Measurements from ENCODE around the gene NTSR1. TPM values are rescaled to one million over a fixed set of nuclear protein-coding genes. Genes with fewer than 3 reads are reported as not detected.

The NTSR1 gene
- total RNA-seq, 3 donors from 2014 or later (not counting 1 experiment from before 2014, with no cell fraction given), result 0.11 to 0.45 TPM; not detected in 1

DNA sequence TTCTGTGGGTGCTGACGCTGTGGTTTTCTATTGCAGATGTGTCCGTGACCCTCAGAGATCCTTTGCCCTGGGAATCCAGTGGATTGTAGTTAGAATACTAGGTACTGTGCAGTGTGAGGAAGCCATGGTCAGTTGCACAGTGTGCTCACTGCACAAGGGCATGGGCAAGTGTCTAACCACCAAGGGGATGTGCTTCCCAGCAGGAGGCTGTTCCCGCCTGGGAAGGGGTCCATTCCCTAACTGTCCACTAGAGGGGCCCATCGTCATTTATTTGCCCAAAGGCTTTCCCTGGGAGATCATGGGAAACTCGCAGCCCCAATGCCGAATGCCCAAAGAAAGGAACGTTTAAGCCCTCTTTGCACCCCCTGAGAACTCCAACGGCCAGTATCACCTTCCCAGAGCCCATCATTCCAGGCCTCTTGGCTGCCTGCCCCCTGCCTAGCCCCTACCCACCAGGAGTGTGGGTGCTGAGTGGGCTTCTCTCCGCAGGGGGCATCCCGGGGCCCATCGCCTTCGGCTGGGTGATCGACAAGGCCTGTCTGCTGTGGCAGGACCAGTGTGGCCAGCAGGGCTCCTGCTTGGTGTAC is 40.1 kb upstream of the NTSR1 start:
- H3K9me3 ChIP-seq (ENCODE audit: control insufficient read depth, insufficient read depth, low read length), result no peaks in the 10 kb centered on the region
- no peaks in the 10 kb centered on the region for H3K27me3 ChIP-seq (ENCODE audit: control insufficient read depth, insufficient read depth, low read length)
- Mint-ChIP-seq H3K36me3 (no peaks in the 10 kb centered on the region), H3K27ac (no peak overlapping the region), H3K4me1 (no peaks in the 10 kb centered on the region), H3K9me3 (no peaks in the 10 kb centered on the region), H3K4me3 (no peak overlapping the region), H3K27me3 (ENCODE audit: low read depth in 2 of 2) (no peaks in the 10 kb centered on the region)
- intact Hi-C loops (cut with micrococcal nuclease), result loop anchor here (1.0 to 5.0 kb wide), 2 partner anchors 124 to 140 kb away; no protein-coding TSS in a partner anchor
- H3K27ac ChIP-seq (ENCODE audit: low read length), result no peak overlapping the region
- DNase-seq (peak; percentile 36 to 69), ATAC-seq (peak; percentile 48 to 70 (median 61))
- TF ChIP-seq, protein P1, sequence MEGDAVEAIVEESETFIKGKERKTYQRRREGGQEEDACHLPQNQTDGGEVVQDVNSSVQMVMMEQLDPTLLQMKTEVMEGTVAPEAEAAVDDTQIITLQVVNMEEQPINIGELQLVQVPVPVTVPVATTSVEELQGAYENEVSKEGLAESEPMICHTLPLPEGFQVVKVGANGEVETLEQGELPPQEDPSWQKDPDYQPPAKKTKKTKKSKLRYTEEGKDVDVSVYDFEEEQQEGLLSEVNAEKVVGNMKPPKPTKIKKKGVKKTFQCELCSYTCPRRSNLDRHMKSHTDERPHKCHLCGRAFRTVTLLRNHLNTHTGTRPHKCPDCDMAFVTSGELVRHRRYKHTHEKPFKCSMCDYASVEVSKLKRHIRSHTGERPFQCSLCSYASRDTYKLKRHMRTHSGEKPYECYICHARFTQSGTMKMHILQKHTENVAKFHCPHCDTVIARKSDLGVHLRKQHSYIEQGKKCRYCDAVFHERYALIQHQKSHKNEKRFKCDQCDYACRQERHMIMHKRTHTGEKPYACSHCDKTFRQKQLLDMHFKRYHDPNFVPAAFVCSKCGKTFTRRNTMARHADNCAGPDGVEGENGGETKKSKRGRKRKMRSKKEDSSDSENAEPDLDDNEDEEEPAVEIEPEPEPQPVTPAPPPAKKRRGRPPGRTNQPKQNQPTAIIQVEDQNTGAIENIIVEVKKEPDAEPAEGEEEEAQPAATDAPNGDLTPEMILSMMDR (IDR thresholded peaks at IDR 0.05), result peak; percentile 68
- H3K4me3 ChIP-seq (ENCODE audit: low read length), result no peak overlapping the region
- 82% methylated on average over 13 of the region's 13 CpGs for WGBS (ENCODE audit: insufficient coverage)
- H3K4me1 ChIP-seq (ENCODE audit: control insufficient read depth, insufficient read depth, low read length), result no peaks in the 10 kb centered on the region
- H3K36me3 ChIP-seq (ENCODE audit: control insufficient read depth, insufficient read depth, low read length), result no peaks in the 10 kb centered on the region

DNA sequence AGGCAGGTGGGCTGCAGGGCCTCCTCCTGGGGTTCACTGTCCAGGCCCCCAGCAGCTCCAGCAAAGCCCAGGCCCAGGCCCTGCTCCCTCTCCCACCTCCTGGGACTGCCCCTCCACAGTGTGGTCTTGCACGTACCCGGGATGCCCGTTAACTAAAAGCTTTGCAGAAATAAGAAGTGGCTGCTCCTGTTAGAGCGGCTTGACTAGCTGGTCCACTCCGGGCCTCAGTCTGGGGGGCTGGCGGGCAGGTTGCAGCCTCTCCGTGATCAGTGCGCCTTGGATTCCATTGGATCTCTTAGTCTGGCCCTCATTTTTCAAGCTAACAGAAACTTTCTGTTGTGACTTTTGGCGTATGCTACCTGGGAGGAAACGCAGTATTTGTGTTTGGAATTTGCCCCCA is 39.4 kb upstream of the NTSR1 start:
- WGBS (ENCODE audit: insufficient coverage), result 97% methylated on average over 10 of the region's 10 CpGs
- intact Hi-C loops (cut with micrococcal nuclease), result loop anchor here (5.0 kb wide), 1 partner anchor 123 kb away; no protein-coding TSS in a partner anchor
- TF ChIP-seq, protein P1 (IDR thresholded peaks at IDR 0.05), result no peak
- H3K27me3 ChIP-seq (ENCODE audit: control insufficient read depth, insufficient read depth, low read length), result no peaks in the 10 kb centered on the region
- H3K4me3 ChIP-seq (ENCODE audit: low read length), result no peak overlapping the region
- H3K9me3 ChIP-seq (ENCODE audit: control insufficient read depth, insufficient read depth, low read length), result no peaks in the 10 kb centered on the region
- Mint-ChIP-seq H3K4me1 (no peaks in the 10 kb centered on the region), H3K27ac (no peak overlapping the region), H3K27me3 (ENCODE audit: low read depth in 2 of 2) (no peaks in the 10 kb centered on the region), H3K36me3 (no peaks in the 10 kb centered on the region), H3K4me3 (no peak overlapping the region), H3K9me3 (no peaks in the 10 kb centered on the region)
- no peak for DNase-seq
- H3K4me1 ChIP-seq (ENCODE audit: control insufficient read depth, insufficient read depth, low read length), result no peaks in the 10 kb centered on the region
- no peaks in the 10 kb centered on the region for H3K36me3 ChIP-seq (ENCODE audit: control insufficient read depth, insufficient read depth, low read length)
- no peak for ATAC-seq
- no peak overlapping the region for H3K27ac ChIP-seq (ENCODE audit: low read length)

DNA sequence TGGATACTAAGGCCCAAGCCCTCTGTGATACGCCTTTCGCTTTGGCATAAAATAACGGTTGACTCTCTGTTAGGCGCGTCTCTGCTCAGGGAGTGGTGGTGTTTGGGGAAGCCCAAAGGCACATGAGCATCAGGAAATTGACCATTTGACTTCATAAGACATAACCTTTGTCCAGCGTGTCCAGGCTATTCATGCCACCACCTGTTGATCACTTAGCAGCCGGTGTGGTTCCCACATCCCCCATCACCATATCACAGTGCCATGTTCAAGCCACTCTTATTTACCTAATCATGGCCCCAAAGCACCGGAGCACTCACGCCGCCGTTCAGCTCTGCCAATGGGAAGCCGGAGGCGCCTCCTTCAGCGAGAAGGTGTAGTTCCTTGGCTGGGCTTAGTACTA is 38.5 kb upstream of the NTSR1 start:
- Histone ChIP-seq H3K27me3 (ENCODE audit: control insufficient read depth, insufficient read depth, low read length) (no peaks in the 10 kb centered on the region), H3K4me1 (ENCODE audit: control insufficient read depth, insufficient read depth, low read length) (peaks cover 7% of the 10 kb centered on the region), H3K9me3 (ENCODE audit: control insufficient read depth, insufficient read depth, low read length) (no peaks in the 10 kb centered on the region), H3K4me3 (ENCODE audit: low read length) (no peak overlapping the region), H3K36me3 (ENCODE audit: control insufficient read depth, insufficient read depth, low read length) (no peaks in the 10 kb centered on the region), H3K27ac (ENCODE audit: low read length) (no peak overlapping the region)
- Mint-ChIP-seq H3K27me3 (ENCODE audit: low read depth in 2 of 2) (no peaks in the 10 kb centered on the region), H3K9me3 (no peaks in the 10 kb centered on the region), H3K36me3 (no peaks in the 10 kb centered on the region), H3K4me3 (no peak overlapping the region), H3K27ac (no peak overlapping the region), H3K4me1 (no peaks in the 10 kb centered on the region)
- DNase-seq (no peak), ATAC-seq (no peak)
- TF ChIP-seq, protein P1 (IDR thresholded peaks at IDR 0.05), result no peak
- intact Hi-C loops (cut with micrococcal nuclease), result no loop called here
- WGBS (ENCODE audit: insufficient coverage), result 95% methylated on average over 14 of the region's 14 CpGs

DNA sequence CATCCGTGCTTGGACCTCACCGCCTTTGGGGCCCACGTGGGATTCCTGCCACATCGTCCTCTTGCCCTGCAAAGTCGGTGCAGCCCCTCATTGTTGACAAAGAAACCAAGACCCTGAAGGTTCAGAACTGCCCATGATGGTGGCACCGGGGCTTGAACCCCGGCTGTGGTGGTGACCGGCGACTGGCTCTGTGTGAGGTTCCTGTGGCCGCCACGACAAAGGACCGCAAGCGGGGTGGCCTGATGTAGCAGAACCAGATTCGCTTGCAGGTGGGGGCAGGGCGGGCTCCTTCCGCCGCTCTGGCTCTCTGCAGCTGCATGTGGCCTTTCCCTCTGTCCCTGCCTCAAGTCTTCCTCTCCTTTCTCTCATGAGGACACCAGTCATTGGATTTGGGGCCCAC is 37.6 kb upstream of the NTSR1 start:
- Mint-ChIP-seq H3K9me3 (no peaks in the 10 kb centered on the region), H3K4me1 (no peaks in the 10 kb centered on the region), H3K27ac (no peak overlapping the region), H3K4me3 (no peak overlapping the region), H3K27me3 (ENCODE audit: low read depth in 2 of 2) (no peaks in the 10 kb centered on the region), H3K36me3 (no peaks in the 10 kb centered on the region)
- Histone ChIP-seq H3K4me3 (ENCODE audit: low read length) (no peak overlapping the region), H3K27ac (ENCODE audit: low read length) (no peak overlapping the region), H3K4me1 (ENCODE audit: control insufficient read depth, insufficient read depth, low read length) (peaks cover 8% of the 10 kb centered on the region), H3K9me3 (ENCODE audit: control insufficient read depth, insufficient read depth, low read length) (no peaks in the 10 kb centered on the region), H3K27me3 (ENCODE audit: control insufficient read depth, insufficient read depth, low read length) (no peaks in the 10 kb centered on the region), H3K36me3 (ENCODE audit: control insufficient read depth, insufficient read depth, low read length) (no peaks in the 10 kb centered on the region)
- 92% methylated on average over 17 of the region's 17 CpGs for WGBS (ENCODE audit: insufficient coverage)
- TF ChIP-seq, protein P1 (IDR thresholded peaks at IDR 0.05), result no peak
- ATAC-seq, result no peak
- intact Hi-C loops (cut with micrococcal nuclease), result no loop called here
- DNase-seq, result no peak

All from natural killer cell (primary cell).